SK-N-SH (cell line): ENCODE measurements around the gene CDK5RAP2. TPM values are rescaled to one million over a fixed set of nuclear protein-coding genes. Genes with fewer than 3 reads are reported as not detected.

ENCODE experiments used
- CTCF ChIA-PET: fragments of 300-600, 350-600 bp; formaldehyde crosslinking; extraction: SDS; loops from one replicate; lab custom pipeline; 2021; lab: Yijun Ruan, JAX
- POLR2A ChIA-PET: fragments of 350-600 bp; sonication (Branson Sonifier 250); formaldehyde crosslinking; extraction: SDS; loops from one replicate; lab custom pipeline; 2020; ENCODE audit warnings: antibody characterized with exemption, inconsistent platforms; lab: Yijun Ruan, JAX
- DNase-seq: peaks from one replicate; pipeline ENCODE4 v3.0.0; 2012
- H2AFZ ChIP-seq: fragments of 200-600 bp; sonication (generic); 2 replicates; pipeline ENCODE4 v1.8.1; 2016; ENCODE audit warnings: antibody characterized with exemption, mild to moderate bottlenecking, low read depth
- H3F3A ChIP-seq: fragments of 200-600 bp; sonication (generic); replicated peaks from 2 replicates; pipeline ENCODE3; 2016; ENCODE audit warnings: antibody characterized with exemption, mild to moderate bottlenecking; ENCODE audit not compliant: insufficient read depth
- H3K27ac ChIP-seq, 2 experiments: fragments of 200-500 bp in 1 of 2; fragments of 200-600 bp in 1 of 2; sonication (Bioruptor generic) in 1 of 2; sonication (generic), shearing (Covaris generic) in 1 of 2; 2 replicates each; pipeline versions ENCODE4 v1.5.1 to v1.6.1; 2014 to 2016; ENCODE audit warnings: low read depth in 2 of 2, inconsistent platforms in 1 of 2, low read length in 1 of 2, mild to moderate bottlenecking in 1 of 2, mixed read lengths in 1 of 2
- H3K27me3 ChIP-seq: fragments of 200-600 bp; sonication (generic), shearing (Covaris generic); 2 replicates; pipeline ENCODE4 v1.6.1; 2016; ENCODE audit warnings: mixed run types; ENCODE audit not compliant: insufficient read depth
- H3K36me3 ChIP-seq, 2 experiments: fragments of 200-500 bp in 1 of 2; fragments of 200-600 bp in 1 of 2; sonication (Bioruptor generic) in 1 of 2; sonication (generic) in 1 of 2; replicated peaks in 1 of 2; 2 replicates each; pipeline versions ENCODE3 to v1.5.1; 2014 to 2016; ENCODE audit warnings: low read length in 1 of 2, mild to moderate bottlenecking in 1 of 2; ENCODE audit not compliant: insufficient read depth in 2 of 2, control insufficient read depth in 1 of 2
- H3K4me1 ChIP-seq, 2 experiments: fragments of 200-500 bp in 1 of 2; fragments of 200-600 bp in 1 of 2; sonication (Bioruptor generic) in 1 of 2; sonication (generic), shearing (Covaris generic) in 1 of 2; 2 replicates each; pipeline versions ENCODE4 v1.5.1 to v1.6.1; 2014 to 2016; ENCODE audit warnings: low read depth in 1 of 2, low read length in 1 of 2, mixed run types in 1 of 2; ENCODE audit not compliant: insufficient read depth in 2 of 2, control insufficient read depth in 1 of 2
- H3K4me2 ChIP-seq: fragments of 200-600 bp; sonication (generic), shearing (Covaris generic); 2 replicates; pipeline ENCODE4 v1.6.1; 2017; ENCODE audit warnings: mixed run types
- H3K4me3 ChIP-seq, 2 experiments: fragments of 200-500 bp in 1 of 2; fragments of 200-600 bp in 1 of 2; sonication (Bioruptor generic) in 1 of 2; sonication (generic), shearing (Covaris generic) in 1 of 2; 2 replicates each; pipeline versions ENCODE4 v1.5.1 to v1.8.1; 2014 to 2016; ENCODE audit warnings: low read depth in 2 of 2, inconsistent platforms in 1 of 2, low read length in 1 of 2, mild to moderate bottlenecking in 1 of 2, mixed read lengths in 1 of 2, moderate library complexity in 1 of 2
- H3K79me2 ChIP-seq: fragments of 200-600 bp; sonication (generic); 2 replicates; pipeline ENCODE4 v1.8.1; 2017; ENCODE audit warnings: mild to moderate bottlenecking; ENCODE audit not compliant: insufficient read depth
- H3K9ac ChIP-seq: fragments of 200-600 bp; sonication (generic); 2 replicates; pipeline ENCODE4 v1.6.1; 2017; ENCODE audit warnings: mixed run types
- H3K9me2 ChIP-seq: fragments of 200-600 bp; sonication (generic); 2 replicates; pipeline ENCODE4 v1.6.1; 2017; ENCODE audit warnings: mixed run types
- H3K9me3 ChIP-seq: fragments of 200-600 bp; sonication (generic); 2 replicates; pipeline ENCODE4 v1.6.1; 2017; ENCODE audit warnings: mixed run types, mild to moderate bottlenecking, moderate library complexity
- H4K20me1 ChIP-seq: fragments of 200-600 bp; sonication (generic); 2 replicates; pipeline ENCODE4 v1.6.1; 2017; ENCODE audit warnings: mild to moderate bottlenecking, mixed run types; ENCODE audit not compliant: insufficient read depth
- CHD2 ChIP-seq: fragments of 150-350 bp; IDR thresholded peaks from 2 replicates; pipeline ENCODE4 v1.6.1; 2018; ENCODE audit warnings: low read length; ENCODE audit not compliant: partially characterized antibody
- ELF1 ChIP-seq: IDR thresholded peaks from 2 replicates; pipeline ENCODE4 v1.4.0; 2012
- EZH2phosphoT487 ChIP-seq: fragments of 200-600 bp; sonication (generic); IDR thresholded peaks from 2 replicates; pipeline ENCODE4 v1.6.1; 2017; ENCODE audit warnings: low read depth, mixed run types, mild to moderate bottlenecking, antibody characterized with exemption, moderate library complexity, borderline replicate concordance
- FOXJ3 ChIP-seq: sonication (generic); formaldehyde crosslinking; IDR thresholded peaks from 2 replicates; pipeline ENCODE4 v1.5.1; 2020; ENCODE audit warnings: mild to moderate bottlenecking, missing genetic modification reagents
- FOXM1 ChIP-seq: IDR thresholded peaks from 2 replicates; pipeline ENCODE4 v1.4.0; 2012; ENCODE audit warnings: low read depth, mild to moderate bottlenecking
- GABPA ChIP-seq: IDR thresholded peaks from 2 replicates; pipeline ENCODE4 v1.4.0; 2012; ENCODE audit warnings: low read depth, mild to moderate bottlenecking
- MEF2A ChIP-seq: IDR thresholded peaks from 2 replicates; pipeline ENCODE4 v1.4.0; 2012; ENCODE audit warnings: low read depth, borderline replicate concordance
- NFIC ChIP-seq: IDR thresholded peaks from 2 replicates; pipeline ENCODE4 v1.4.0; 2012; ENCODE audit warnings: borderline replicate concordance
- POLR2AphosphoS5 ChIP-seq: IDR thresholded peaks from 2 replicates; pipeline ENCODE4 v1.6.1; 2012; ENCODE audit warnings: low read depth, low read length
- RAD21 ChIP-seq: IDR thresholded peaks from 2 replicates; pipeline ENCODE4 v1.6.1; 2012; ENCODE audit warnings: mild to moderate bottlenecking, low read length
- RFX5 ChIP-seq: IDR thresholded peaks from 2 replicates; pipeline ENCODE4 v1.6.1; 2012; ENCODE audit warnings: mild to moderate bottlenecking, improper control_type of control experiment, low read length
- SMC3 ChIP-seq: IDR thresholded peaks from 2 replicates; pipeline ENCODE4 v1.6.1; 2012; ENCODE audit warnings: low read depth, low read length, improper control_type of control experiment
- TEAD4 ChIP-seq: IDR thresholded peaks from 2 replicates; pipeline ENCODE4 v1.4.0; 2012; ENCODE audit warnings: mild to moderate bottlenecking, borderline replicate concordance; ENCODE audit not compliant: insufficient read depth
- WGBS: methylation state at CpG from one replicate; pipeline ENCODE4 v1.1.6; 2017; ENCODE audit warnings: low lambda C conversion rate; 5-methylcytosine and 5-hydroxymethylcytosine counted together
- polyA plus RNA-seq, 3 experiments: library from polyadenylated mRNA; depleted of rRNA; stranded (reverse); fragments of >200 nt; gene quantifications; 2 replicates each; pipeline ENCODE4 v1.2.3, GENCODE V29; 2012
- TF ChIP-seq, protein P1 (sequence below): IDR thresholded peaks from 2 replicates; pipeline ENCODE4 v1.4.0; 2012; ENCODE audit warnings: low read depth
- TF ChIP-seq, protein P2 (sequence below): fragments of 200-600 bp; sonication (generic); IDR thresholded peaks from 2 replicates; pipeline ENCODE4 v1.6.1; 2017; ENCODE audit warnings: antibody characterized with exemption, mild to moderate bottlenecking, moderate library complexity

Gene CDK5RAP2
- polyA plus RNA-seq, 1 of the 3 experiments (the other 2 are of a cell fraction) = 20.7 TPM

DNA sequence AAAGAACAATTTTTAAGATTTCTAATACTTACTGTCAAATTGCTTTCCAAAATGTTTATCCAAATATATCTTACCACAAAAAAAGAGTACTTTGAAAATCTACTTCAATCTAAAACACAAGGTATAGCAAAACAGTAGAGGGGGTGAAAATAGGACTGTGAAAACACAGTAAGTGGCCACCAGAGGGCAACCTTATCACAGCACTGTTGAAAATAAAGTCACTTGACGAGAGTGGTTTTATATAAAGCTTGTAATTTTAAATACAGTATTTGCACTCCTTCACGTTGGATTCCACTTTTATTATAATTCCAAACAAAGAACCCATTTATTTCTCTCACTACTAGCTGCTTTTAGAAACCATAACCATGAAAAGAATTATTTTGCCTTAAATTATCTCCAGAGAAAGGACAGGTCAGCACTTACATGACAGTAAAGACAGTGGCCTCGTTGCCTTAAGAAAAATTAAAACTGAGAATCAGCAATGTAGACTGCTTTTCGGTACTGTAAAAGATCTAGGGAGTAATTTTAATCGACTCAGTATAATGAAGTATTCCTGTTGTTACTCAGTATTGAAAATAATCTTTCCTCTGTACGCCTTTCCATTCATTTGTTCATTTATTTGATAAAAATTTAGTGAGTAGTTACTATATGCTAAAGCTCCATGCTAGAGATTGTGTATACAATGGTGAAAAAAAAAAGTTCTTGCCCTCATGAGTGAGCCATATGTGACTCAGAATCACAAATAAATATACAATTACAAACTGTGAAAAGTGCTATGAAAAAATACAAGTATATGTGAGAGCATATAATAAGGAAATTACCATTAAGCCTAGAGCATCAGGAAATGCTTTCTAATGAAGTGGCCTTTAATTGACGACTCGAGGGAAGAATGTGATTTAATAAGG, 40.0 kb upstream of the CDK5RAP2 start:
- no peaks in the 10 kb centered on the region for H3K79me2 ChIP-seq
- peaks cover 15% of the 10 kb centered on the region for H3F3A ChIP-seq
- ChIA-PET POLR2A (no interaction called here), CTCF (interaction anchor here (0.6 to 1.4 kb wide), 38 partner anchors 8 to 440 kb away, joined by 3 to 25 read pairs (median 5); no protein-coding TSS in a partner anchor)
- WGBS = 42% methylated on average over 8 of the region's 8 CpGs
- H4K20me1 ChIP-seq = no peaks in the 10 kb centered on the region
- peaks cover 0 to 17% of the 10 kb centered on the region in 2 experiments; a peak in 2 of 4 replicates for H3K4me1 ChIP-seq
- 0 out of 2 replicates have a peak overlapping the region, but pooled peaks have one; percentile 63 for H2AFZ ChIP-seq
- H3K9ac ChIP-seq = no peak overlapping the region
- TF ChIP-seq, protein P1, sequence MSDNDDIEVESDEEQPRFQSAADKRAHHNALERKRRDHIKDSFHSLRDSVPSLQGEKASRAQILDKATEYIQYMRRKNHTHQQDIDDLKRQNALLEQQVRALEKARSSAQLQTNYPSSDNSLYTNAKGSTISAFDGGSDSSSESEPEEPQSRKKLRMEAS = no peak
- TF ChIP-seq TEAD4 (no peak), POLR2AphosphoS5 (no peak), RAD21 (peak; percentile 92), CHD2 (no peak), FOXM1 (no peak), SMC3 (peak; percentile 69), NFIC (no peak), MEF2A (no peak), ELF1 (no peak), GABPA (no peak), RFX5 (no peak), FOXJ3 (CRISPR knock-in tag) (no peak), EZH2phosphoT487 (no peak)
- TF ChIP-seq, protein P2, sequence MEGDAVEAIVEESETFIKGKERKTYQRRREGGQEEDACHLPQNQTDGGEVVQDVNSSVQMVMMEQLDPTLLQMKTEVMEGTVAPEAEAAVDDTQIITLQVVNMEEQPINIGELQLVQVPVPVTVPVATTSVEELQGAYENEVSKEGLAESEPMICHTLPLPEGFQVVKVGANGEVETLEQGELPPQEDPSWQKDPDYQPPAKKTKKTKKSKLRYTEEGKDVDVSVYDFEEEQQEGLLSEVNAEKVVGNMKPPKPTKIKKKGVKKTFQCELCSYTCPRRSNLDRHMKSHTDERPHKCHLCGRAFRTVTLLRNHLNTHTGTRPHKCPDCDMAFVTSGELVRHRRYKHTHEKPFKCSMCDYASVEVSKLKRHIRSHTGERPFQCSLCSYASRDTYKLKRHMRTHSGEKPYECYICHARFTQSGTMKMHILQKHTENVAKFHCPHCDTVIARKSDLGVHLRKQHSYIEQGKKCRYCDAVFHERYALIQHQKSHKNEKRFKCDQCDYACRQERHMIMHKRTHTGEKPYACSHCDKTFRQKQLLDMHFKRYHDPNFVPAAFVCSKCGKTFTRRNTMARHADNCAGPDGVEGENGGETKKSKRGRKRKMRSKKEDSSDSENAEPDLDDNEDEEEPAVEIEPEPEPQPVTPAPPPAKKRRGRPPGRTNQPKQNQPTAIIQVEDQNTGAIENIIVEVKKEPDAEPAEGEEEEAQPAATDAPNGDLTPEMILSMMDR = peak; percentile 95
- H3K4me2 ChIP-seq = no peak overlapping the region
- H3K27ac ChIP-seq = no peak overlapping the region
- DNase-seq = peak; percentile 67
- H3K9me2 ChIP-seq = no peaks in the 10 kb centered on the region
- H3K27me3 ChIP-seq = no peaks in the 10 kb centered on the region
- peak overlapping the region in 1 of 2 experiments; percentile 36; a peak in 1 of 4 replicates for H3K4me3 ChIP-seq
- no peaks in the 10 kb centered on the region for H3K9me3 ChIP-seq
- no peaks in the 10 kb centered on the region for H3K36me3 ChIP-seq
